HepG2 (cell line): ENCODE results near the gene ARF4. TPM values are rescaled to one million over a fixed set of nuclear protein-coding genes. Genes with fewer than 3 reads are reported as not detected.

Experiments
- ASH2L ChIP-seq: fragments of 300-600, 200-600 bp; sonication (generic); IDR thresholded peaks from 2 replicates; pipeline ENCODE4 v1.7.0; 2017; ENCODE audit warnings: low read depth, mild to moderate bottlenecking, moderate library complexity, mixed read lengths, low read length; ENCODE audit not compliant: insufficient read length
- BRF2 ChIP-seq: sonication (generic); formaldehyde crosslinking; IDR thresholded peaks from 2 replicates; pipeline ENCODE4 v1.8.1; 2022; ENCODE audit warnings: mild to moderate bottlenecking, missing genetic modification reagents
- CREM ChIP-seq, 2 experiments: sonication (generic) in 1 of 2; formaldehyde crosslinking in 1 of 2; IDR thresholded peaks; 2 replicates each; pipeline versions ENCODE4 v1.4.0 to v1.6.1; 2016 to 2020; ENCODE audit warnings: antibody characterized with exemption in 1 of 2, mild to moderate bottlenecking in 1 of 2, missing genetic modification reagents in 1 of 2
- DNMT1 ChIP-seq: sonication (generic); formaldehyde crosslinking; IDR thresholded peaks from 2 replicates; pipeline ENCODE4 v1.5.1; 2020; ENCODE audit warnings: mild to moderate bottlenecking, missing genetic modification reagents
- KDM1A ChIP-seq: IDR thresholded peaks from 2 replicates; pipeline ENCODE4 v1.6.1; 2016; ENCODE audit warnings: missing compliant biosample characterization
- MIER2 ChIP-seq: IDR thresholded peaks from 2 replicates; pipeline ENCODE4 v1.6.1; 2016; ENCODE audit warnings: missing biosample characterization, missing genetic modification reagents
- MYPOP ChIP-seq: sonication (generic); formaldehyde crosslinking; IDR thresholded peaks from 2 replicates; pipeline ENCODE4 v1.8.1; 2023; ENCODE audit warnings: mild to moderate bottlenecking, moderate library complexity, missing genetic modification reagents
- PAX8 ChIP-seq: sonication (generic); formaldehyde crosslinking; IDR thresholded peaks from 2 replicates; pipeline ENCODE4 v1.8.0; 2022; ENCODE audit warnings: mild to moderate bottlenecking, missing genetic modification reagents, borderline replicate concordance
- SIN3A ChIP-seq: IDR thresholded peaks from 2 replicates; pipeline ENCODE4 v1.6.1; 2011; ENCODE audit warnings: low read depth, mild to moderate bottlenecking, control low read depth, low read length, borderline replicate concordance
- SNAPC2 ChIP-seq: sonication (generic); formaldehyde crosslinking; IDR thresholded peaks from 2 replicates; pipeline ENCODE4 v1.8.1; 2022; ENCODE audit warnings: mild to moderate bottlenecking, missing genetic modification reagents
- TOE1 ChIP-seq: sonication (generic); formaldehyde crosslinking; IDR thresholded peaks from 2 replicates; pipeline ENCODE4 v1.4.0; 2020; ENCODE audit warnings: mild to moderate bottlenecking, missing genetic modification reagents
- ZBTB2 ChIP-seq: sonication (generic); formaldehyde crosslinking; IDR thresholded peaks from 2 replicates; pipeline ENCODE4 v1.8.0; 2022; ENCODE audit warnings: low read depth, missing genetic modification reagents
- ZBTB3 ChIP-seq: sonication (generic); formaldehyde crosslinking; IDR thresholded peaks from 2 replicates; pipeline ENCODE4 v1.4.0; 2020; ENCODE audit warnings: low read depth, mild to moderate bottlenecking, moderate library complexity, missing genetic modification reagents, borderline replicate concordance
- ZC3H13 ChIP-seq: sonication (generic); formaldehyde crosslinking; IDR thresholded peaks from 2 replicates; pipeline ENCODE4 v1.8.1; 2023; ENCODE audit warnings: mild to moderate bottlenecking, missing genetic modification reagents, moderate library complexity
- ZNF292 ChIP-seq: sonication (generic); formaldehyde crosslinking; IDR thresholded peaks from 2 replicates; pipeline ENCODE4 v1.8.1; 2022; ENCODE audit warnings: mild to moderate bottlenecking, low read depth, missing genetic modification reagents, borderline replicate concordance
- ZNF460 ChIP-seq: sonication (generic); formaldehyde crosslinking; IDR thresholded peaks from 2 replicates; pipeline ENCODE4 v1.5.1; 2020; ENCODE audit warnings: missing genetic modification reagents, mild to moderate bottlenecking, borderline replicate concordance
- ZNF556 ChIP-seq: sonication (generic); formaldehyde crosslinking; IDR thresholded peaks from 2 replicates; pipeline ENCODE4 v1.4.0; 2020; ENCODE audit warnings: mild to moderate bottlenecking, missing genetic modification reagents, borderline replicate concordance
- ZNF883 ChIP-seq: sonication (generic); formaldehyde crosslinking; IDR thresholded peaks from 2 replicates; pipeline ENCODE4 v1.5.1; 2020; ENCODE audit warnings: mild to moderate bottlenecking, missing genetic modification reagents; ENCODE audit errors: not compliant biosample characterization
- ZSCAN20 ChIP-seq: sonication (generic); formaldehyde crosslinking; IDR thresholded peaks from 2 replicates; pipeline ENCODE4 v1.4.0; 2020; ENCODE audit warnings: missing genetic modification reagents, mild to moderate bottlenecking, borderline replicate concordance
- polyA plus RNA-seq, 8 experiments: library from polyadenylated mRNA; depleted of rRNA in 3 of 8; stranded (reverse) in 7 of 8; unstranded in 1 of 8; fragments of >200 nt; fragmentation: Illumina TruSeq in 4 of 8; extraction: Trizol in 4 of 8; gene quantifications; 2 replicates each; pipeline versions ENCODE4 v1.2.1 to v1.2.3, GENCODE V29; 2011 to 2016; ENCODE audit warnings: low read depth in 4 of 8, missing spikeins in 1 of 8, mixed read lengths in 1 of 8; ENCODE audit not compliant: insufficient read depth in 1 of 8
- total RNA-seq, 5 experiments: library from RNA; depleted of rRNA; stranded (reverse); fragments of >200 nt; fragmentation: Illumina TruSeq; extraction: Trizol; gene quantifications; 2 replicates each; pipeline ENCODE4 v1.2.3, GENCODE V29; 2016; ENCODE audit warnings: low read depth in 1 of 5
- TF ChIP-seq, protein P1 (sequence below): sonication (generic); formaldehyde crosslinking; IDR thresholded peaks from 2 replicates; pipeline ENCODE4 v1.5.1; 2020; ENCODE audit warnings: missing genetic modification reagents, mild to moderate bottlenecking, borderline replicate concordance
- TF ChIP-seq, protein P2 (sequence below): sonication (generic); formaldehyde crosslinking; conservative IDR thresholded peaks from 2 replicates; pipeline ENCODE4 v1.8.0; 2022; ENCODE audit warnings: low read depth, missing genetic modification reagents
- TF ChIP-seq, protein P3 (sequence below): sonication (generic); formaldehyde crosslinking; IDR thresholded peaks from 2 replicates; pipeline ENCODE4 v1.5.0; 2020; ENCODE audit warnings: missing genetic modification reagents

The ARF4 gene
- total and polyA plus RNA-seq, 2 of the 13 experiments (the other 11 are each of a cell fraction or from before 2014, with no cell fraction given): 184 to 250 TPM

DNA sequence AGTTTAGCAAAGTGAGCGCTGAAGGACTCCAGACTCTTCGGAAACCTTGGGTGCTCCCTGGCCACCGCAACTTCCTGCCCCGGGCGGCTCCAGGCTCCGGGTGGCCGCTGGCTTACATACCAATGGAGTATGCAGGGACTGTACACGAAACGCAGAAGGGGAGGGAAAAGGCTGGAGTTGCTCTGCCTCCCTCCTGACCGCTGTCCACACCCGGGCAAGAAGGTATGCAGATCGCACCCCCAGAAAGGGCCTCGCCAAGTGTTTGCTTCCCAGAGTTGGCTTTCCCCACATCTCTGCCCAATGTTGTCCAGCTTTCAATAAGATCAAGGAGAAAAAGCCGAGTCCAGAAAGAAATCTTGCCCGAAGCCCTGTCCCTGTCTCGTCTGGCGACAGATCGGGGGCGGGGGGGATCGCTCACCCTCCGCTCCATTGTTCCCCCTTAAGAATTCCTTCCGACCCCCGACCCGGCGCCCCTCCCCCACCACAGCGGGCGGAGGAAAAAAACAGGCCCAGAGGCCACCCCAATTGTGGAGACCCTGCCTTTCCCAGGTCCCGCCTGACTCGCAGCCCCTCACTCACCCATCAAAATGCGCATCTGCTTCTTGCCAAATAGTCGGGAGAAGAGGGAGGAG, 533 bp downstream of the ARF4 start (continued):
- no peak for TF ChIP-seq BRF2
- no peak; the same call in 1 of the 2 replicates for TF ChIP-seq SIN3A
- TF ChIP-seq ZNF292 (CRISPR knock-in tag): no peak
- TF ChIP-seq SNAPC2 (CRISPR knock-in tag): no peak
- TF ChIP-seq, protein P1, sequence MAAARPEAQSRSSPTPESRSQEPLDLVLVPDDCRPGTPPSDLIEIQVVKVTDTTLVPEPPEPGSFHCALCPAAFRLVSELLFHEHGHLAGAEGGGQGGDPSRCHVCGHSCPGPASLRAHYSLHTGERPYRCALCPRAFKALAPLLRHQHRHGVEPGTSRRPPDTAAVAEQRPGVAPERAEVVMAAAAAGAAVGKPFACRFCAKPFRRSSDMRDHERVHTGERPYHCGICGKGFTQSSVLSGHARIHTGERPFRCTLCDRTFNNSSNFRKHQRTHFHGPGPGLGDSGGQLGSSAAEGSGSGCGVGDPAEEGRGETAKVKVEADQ (CRISPR knock-in tag): no peak
- no peak for TF ChIP-seq ASH2L
- no peak for TF ChIP-seq CREM (IDR thresholded peaks at IDR 0.05)
- no peak for TF ChIP-seq CREM (CRISPR knock-in tag; IDR thresholded peaks at IDR 0.05)
- TF ChIP-seq ZNF883 (CRISPR knock-in tag): no peak
- no peak for TF ChIP-seq KDM1A (CRISPR knock-in tag)
- TF ChIP-seq MYPOP: no peak
- TF ChIP-seq PAX8 (CRISPR knock-in tag): no peak
- TF ChIP-seq DNMT1: no peak
- TF ChIP-seq, protein P2, sequence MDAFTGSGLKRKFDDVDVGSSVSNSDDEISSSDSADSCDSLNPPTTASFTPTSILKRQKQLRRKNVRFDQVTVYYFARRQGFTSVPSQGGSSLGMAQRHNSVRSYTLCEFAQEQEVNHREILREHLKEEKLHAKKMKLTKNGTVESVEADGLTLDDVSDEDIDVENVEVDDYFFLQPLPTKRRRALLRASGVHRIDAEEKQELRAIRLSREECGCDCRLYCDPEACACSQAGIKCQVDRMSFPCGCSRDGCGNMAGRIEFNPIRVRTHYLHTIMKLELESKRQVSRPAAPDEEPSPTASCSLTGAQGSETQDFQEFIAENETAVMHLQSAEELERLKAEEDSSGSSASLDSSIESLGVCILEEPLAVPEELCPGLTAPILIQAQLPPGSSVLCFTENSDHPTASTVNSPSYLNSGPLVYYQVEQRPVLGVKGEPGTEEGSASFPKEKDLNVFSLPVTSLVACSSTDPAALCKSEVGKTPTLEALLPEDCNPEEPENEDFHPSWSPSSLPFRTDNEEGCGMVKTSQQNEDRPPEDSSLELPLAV: no peak
- TF ChIP-seq ZC3H13 (CRISPR knock-in tag): no peak
- TF ChIP-seq ZNF556 (CRISPR knock-in tag): no peak
- TF ChIP-seq ZBTB3 (CRISPR knock-in tag): no peak
- no peak for TF ChIP-seq TOE1 (CRISPR knock-in tag)
- no peak for TF ChIP-seq ZNF460 (CRISPR knock-in tag)
- TF ChIP-seq MIER2 (CRISPR knock-in tag): no peak
- no peak for TF ChIP-seq ZBTB2 (CRISPR knock-in tag)
- TF ChIP-seq, protein P3, sequence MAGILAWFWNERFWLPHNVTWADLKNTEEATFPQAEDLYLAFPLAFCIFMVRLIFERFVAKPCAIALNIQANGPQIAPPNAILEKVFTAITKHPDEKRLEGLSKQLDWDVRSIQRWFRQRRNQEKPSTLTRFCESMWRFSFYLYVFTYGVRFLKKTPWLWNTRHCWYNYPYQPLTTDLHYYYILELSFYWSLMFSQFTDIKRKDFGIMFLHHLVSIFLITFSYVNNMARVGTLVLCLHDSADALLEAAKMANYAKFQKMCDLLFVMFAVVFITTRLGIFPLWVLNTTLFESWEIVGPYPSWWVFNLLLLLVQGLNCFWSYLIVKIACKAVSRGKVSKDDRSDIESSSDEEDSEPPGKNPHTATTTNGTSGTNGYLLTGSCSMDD (CRISPR knock-in tag): no peak
- TF ChIP-seq ZSCAN20 (CRISPR knock-in tag): 0 out of 2 replicates have a peak, but pooled peaks have one; percentile 18
